ENCODE measurements around the gene GRM3.

DNA sequence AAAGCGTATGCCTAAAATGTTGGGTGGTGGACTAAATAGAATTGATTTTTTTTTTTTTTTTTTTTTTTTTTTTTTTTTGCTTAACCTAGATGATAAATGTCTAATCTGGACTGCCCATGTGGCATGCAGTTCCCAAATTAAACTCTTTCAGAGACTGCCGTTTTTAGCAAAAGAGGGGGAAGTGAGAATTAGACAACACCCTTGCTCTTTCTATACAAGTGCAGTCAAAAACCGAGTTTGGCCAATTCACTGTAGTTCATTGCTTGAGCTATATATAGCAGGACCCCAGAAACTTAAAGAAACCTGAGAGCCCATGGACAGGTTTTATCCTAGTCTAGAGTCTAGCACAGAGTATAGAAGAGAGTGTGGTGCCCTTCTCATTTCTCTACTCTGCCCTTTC, 141.9 kb downstream of the GRM3 start:
- no peak for TF ChIP-seq EZH2phosphoT487 (IDR thresholded peaks at IDR 0.05; ENCODE audit: borderline replicate concordance, low read depth, low read length)
- TF ChIP-seq, protein P1, sequence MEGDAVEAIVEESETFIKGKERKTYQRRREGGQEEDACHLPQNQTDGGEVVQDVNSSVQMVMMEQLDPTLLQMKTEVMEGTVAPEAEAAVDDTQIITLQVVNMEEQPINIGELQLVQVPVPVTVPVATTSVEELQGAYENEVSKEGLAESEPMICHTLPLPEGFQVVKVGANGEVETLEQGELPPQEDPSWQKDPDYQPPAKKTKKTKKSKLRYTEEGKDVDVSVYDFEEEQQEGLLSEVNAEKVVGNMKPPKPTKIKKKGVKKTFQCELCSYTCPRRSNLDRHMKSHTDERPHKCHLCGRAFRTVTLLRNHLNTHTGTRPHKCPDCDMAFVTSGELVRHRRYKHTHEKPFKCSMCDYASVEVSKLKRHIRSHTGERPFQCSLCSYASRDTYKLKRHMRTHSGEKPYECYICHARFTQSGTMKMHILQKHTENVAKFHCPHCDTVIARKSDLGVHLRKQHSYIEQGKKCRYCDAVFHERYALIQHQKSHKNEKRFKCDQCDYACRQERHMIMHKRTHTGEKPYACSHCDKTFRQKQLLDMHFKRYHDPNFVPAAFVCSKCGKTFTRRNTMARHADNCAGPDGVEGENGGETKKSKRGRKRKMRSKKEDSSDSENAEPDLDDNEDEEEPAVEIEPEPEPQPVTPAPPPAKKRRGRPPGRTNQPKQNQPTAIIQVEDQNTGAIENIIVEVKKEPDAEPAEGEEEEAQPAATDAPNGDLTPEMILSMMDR (conservative IDR thresholded peaks at IDR 0.05; ENCODE audit: low read length): no peak

All from OCI-LY7 (cell line).